ENCODE results near the gene TMEM269. TPM values are rescaled to one million over a fixed set of nuclear protein-coding genes. Genes with fewer than 3 reads are reported as not detected.

The TMEM269 gene
- total RNA-seq, 2 donors from 2014 or later, result 0.14 to 0.62 TPM

DNA sequence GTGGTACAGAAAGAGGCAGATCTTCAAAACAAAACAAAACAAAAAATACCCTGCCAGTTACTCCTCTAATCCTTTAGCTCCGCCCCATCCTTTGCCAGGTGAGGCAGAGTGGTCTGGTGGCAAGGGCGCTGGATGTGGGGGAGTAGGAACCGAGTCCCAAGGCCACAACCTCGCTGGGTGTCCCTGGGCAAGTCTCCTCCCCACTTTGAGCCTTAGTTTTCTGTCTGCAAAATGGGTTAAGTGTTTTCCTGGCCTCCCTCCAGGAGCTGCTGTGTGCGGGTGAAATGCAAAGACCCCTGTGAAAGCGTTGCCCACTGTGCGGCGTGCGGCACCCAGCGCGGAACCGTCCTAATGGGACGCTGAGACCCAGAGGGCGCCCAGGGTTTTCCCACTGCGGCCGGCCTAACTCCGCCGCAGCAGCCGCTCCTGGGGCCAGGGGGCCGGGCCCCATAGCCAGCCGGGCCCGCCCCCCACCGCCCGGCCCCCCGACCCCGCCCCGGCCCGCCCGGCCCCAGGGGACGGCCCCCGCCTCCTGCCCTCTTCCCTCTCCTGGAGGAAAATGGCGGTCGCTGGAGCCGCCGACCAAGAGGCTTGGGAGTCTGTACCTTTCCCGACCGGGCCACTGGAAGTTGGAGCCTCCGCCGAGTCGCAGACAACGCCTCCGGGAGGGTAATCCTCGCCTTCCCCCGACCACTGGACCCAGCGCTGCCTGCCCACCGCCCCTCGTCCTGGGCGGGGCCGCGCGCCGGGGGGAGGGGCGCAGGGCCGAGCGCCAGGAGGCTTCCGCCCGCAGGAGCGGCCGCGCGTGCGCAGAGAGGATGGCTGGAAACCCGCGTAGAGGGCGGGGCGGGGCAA, 32.0 kb downstream of the TMEM269 start, which contains the start of the genes ERMAP and SVBP:
ERMAP (plus strand) TSS at position 538 of the 855 bp plus-strand sequence. CDS start 13,327 bp downstream, outside the sequence.
SVBP (minus strand) TSS at position 813 of the 855 bp plus-strand sequence. CDS start 853 bp downstream, outside the sequence.
- peaks cover 5% of the 10 kb centered on the region for H3K4me1 ChIP-seq (replicated peaks)
- peak within 1 kb of the TSS; percentile 63 to 86 for H3K4me3 ChIP-seq
- peak within 1 kb of the TSS; percentile 96 to 98 for H3K27ac ChIP-seq
- DNase-seq (ENCODE audit: low spot score), result peak; percentile 89
- H3K27me3 ChIP-seq (replicated peaks; ENCODE audit: insufficient read depth), result no peaks in the 10 kb centered on the region
- H3K9me3 ChIP-seq, result no peaks in the 10 kb centered on the region
- no peaks in the 10 kb centered on the region for H3K36me3 ChIP-seq
- intact Hi-C loops (cut with DNase I), result no loop called here
- WGBS, result under 1% methylated on average over 38 of the region's 66 CpGs
- TF ChIP-seq CTCF (IDR thresholded peaks at IDR 0.05) (no peak), POLR2AphosphoS5 (IDR thresholded peaks at IDR 0.05) (peak; percentile 39), POLR2A (IDR thresholded peaks at IDR 0.05) (peak; percentile 4)

- TF ChIP-seq POLR2A (IDR thresholded peaks at IDR 0.05), result no peak
- peak; percentile 2 for TF ChIP-seq POLR2AphosphoS5 (IDR thresholded peaks at IDR 0.05)
- no peak for TF ChIP-seq CTCF (IDR thresholded peaks at IDR 0.05)
- WGBS, result 1% methylated on average over 13 of the region's 13 CpGs
- no peak for DNase-seq (ENCODE audit: low spot score)
- intact Hi-C loops (cut with DNase I), result no loop called here
- Histone ChIP-seq H3K27me3 (replicated peaks; ENCODE audit: insufficient read depth) (no peaks in the 10 kb centered on the region), H3K9me3 (no peaks in the 10 kb centered on the region), H3K4me3 (peak overlapping the region; percentile 63 to 86), H3K4me1 (replicated peaks) (peaks cover 5% of the 10 kb centered on the region), H3K36me3 (no peaks in the 10 kb centered on the region), H3K27ac (peak overlapping the region; percentile 96 to 98)
Measured at GRCh38 chr1:42817440-42817767, 32.6 kb downstream of the TMEM269 start.

DNA sequence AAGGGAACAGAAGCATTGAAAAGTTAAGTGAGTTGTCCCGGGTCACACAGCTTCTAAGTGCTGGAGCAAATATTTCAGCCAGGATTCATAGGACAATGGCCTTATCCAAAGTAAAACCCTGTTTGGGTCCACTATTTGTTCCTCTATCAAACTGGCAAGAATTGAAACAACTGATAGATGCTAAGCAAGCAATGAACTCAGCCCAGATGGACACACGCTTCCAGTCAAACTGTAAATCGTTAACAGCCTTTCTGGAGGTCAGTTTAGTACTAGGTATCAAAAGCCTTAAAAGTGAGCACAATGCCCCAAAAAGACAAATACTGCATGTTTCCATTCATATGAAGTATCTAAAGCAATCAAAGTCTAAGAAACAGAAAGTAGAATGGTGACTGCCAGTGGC, 33.2 kb downstream of the TMEM269 start:
- no peak overlapping the region for H3K27ac ChIP-seq
- DNase-seq (ENCODE audit: low spot score), result no peak
- H3K36me3 ChIP-seq, result no peaks in the 10 kb centered on the region
- WGBS, result 97% methylated on average over 3 of the region's 3 CpGs
- TF ChIP-seq CTCF (IDR thresholded peaks at IDR 0.05) (no peak), POLR2AphosphoS5 (IDR thresholded peaks at IDR 0.05) (no peak)
- no peaks in the 10 kb centered on the region for H3K9me3 ChIP-seq
- intact Hi-C loops (cut with DNase I), result no loop called here
- peak overlapping the region in 1 of 2 donors; percentile 86 for H3K4me3 ChIP-seq
- no peaks in the 10 kb centered on the region for H3K27me3 ChIP-seq (replicated peaks; ENCODE audit: insufficient read depth)
- H3K4me1 ChIP-seq (replicated peaks), result peaks cover 5% of the 10 kb centered on the region

DNA sequence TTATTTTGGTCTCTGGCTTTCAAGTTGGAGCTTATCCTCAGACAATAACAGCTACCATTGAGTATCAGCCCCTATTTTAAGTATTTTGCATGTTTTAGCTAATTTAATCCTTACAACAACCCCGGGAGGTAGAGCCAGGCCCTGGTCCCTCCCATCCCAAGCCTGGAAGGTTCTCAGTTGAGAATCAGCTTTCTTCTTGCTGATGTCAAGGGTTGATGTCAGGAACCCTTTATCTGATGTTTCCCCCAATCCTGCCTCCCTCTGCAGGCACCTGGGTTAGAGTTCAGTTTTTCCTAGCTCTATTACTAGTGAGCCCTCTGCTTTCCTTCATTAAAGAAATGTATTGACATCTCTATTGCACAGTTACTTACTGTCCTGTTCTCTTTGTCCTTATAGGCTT, 36.0 kb downstream of the TMEM269 start:
- Histone ChIP-seq H3K27me3 (replicated peaks; ENCODE audit: insufficient read depth) (no peaks in the 10 kb centered on the region), H3K27ac (no peak overlapping the region), H3K4me1 (replicated peaks) (peaks cover 4% of the 10 kb centered on the region), H3K4me3 (no peak overlapping the region), H3K9me3 (no peaks in the 10 kb centered on the region), H3K36me3 (no peaks in the 10 kb centered on the region)
- intact Hi-C loops (cut with DNase I), result no loop called here
- TF ChIP-seq CTCF (IDR thresholded peaks at IDR 0.05) (no peak), POLR2A (IDR thresholded peaks at IDR 0.05) (no peak)
- WGBS, result 50% methylated on average over 1 of the region's 1 CpG
- DNase-seq (ENCODE audit: low spot score), result no peak

- intact Hi-C loops (cut with DNase I), result no loop called here
- TF ChIP-seq CTCF (IDR thresholded peaks at IDR 0.05) (no peak), POLR2AphosphoS5 (IDR thresholded peaks at IDR 0.05) (no peak), POLR2A (IDR thresholded peaks at IDR 0.05) (no peak)
- no peaks in the 10 kb centered on the region for H3K27me3 ChIP-seq (replicated peaks; ENCODE audit: insufficient read depth)
- no peak for DNase-seq (ENCODE audit: low spot score)
- no peak overlapping the region for H3K4me3 ChIP-seq
- no peak overlapping the region for H3K27ac ChIP-seq
- H3K4me1 ChIP-seq (replicated peaks), result no peaks in the 10 kb centered on the region
- H3K9me3 ChIP-seq, result no peaks in the 10 kb centered on the region
- WGBS, result 92% methylated on average over 2 of the region's 2 CpGs
- H3K36me3 ChIP-seq, result no peaks in the 10 kb centered on the region
Measured at GRCh38 chr1:42821690-42822089, 36.9 kb downstream of the TMEM269 start.
